ENCODE measurements around the gene ZHX3. TPM values are rescaled to one million over a fixed set of nuclear protein-coding genes. Genes with fewer than 3 reads are reported as not detected.

The ZHX3 gene
- total and polyA plus RNA-seq, 10 of the 15 experiments (the other 5 are each of a cell fraction or from before 2014, with no cell fraction given) = 1.3 to 14.0 (median 5.0) TPM

DNA sequence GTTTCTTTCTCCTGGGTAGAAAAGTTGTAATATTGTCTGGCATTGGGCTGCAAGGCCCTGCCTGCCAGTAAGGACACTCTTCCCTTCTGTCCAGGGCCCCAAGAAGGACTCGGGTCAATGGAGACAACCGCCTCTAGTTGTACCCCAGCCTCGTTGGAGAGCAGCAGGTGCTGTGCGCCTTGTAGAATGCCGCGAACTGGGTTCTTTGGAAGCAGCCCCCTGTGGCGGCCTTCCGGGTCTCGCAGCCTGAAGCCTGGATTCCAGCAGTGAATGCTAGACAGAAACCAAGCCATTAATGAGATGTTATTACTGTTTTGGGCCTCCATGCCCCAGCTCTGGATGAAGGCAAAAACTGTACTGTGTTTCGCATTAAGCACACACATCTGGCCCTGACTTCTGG lies 143.2 kb downstream of the ZHX3 start:
- POLR2A ChIA-PET = no interaction called here
- Histone ChIP-seq H3K4me2 (ENCODE audit: control insufficient read depth, insufficient read depth) (no peak overlapping the region), H4K20me1 (ENCODE audit: control insufficient read depth, insufficient read depth) (no peaks in the 10 kb centered on the region), H3K36me3 (ENCODE audit: control insufficient read depth in 2 of 2, insufficient read depth in 2 of 2, low read length in 1 of 2) (peaks cover 35% of the 10 kb centered on the region in 2 experiments; a peak in 3 of 4 replicates), H2AFZ (ENCODE audit: control insufficient read depth, low read depth, low read length) (no peak overlapping the region), H3K4me3 (no peak overlapping the region), H3K79me2 (ENCODE audit: control insufficient read depth, insufficient read depth, low read length) (no peaks in the 10 kb centered on the region), H3K4me1 (ENCODE audit: control insufficient read depth, insufficient read depth, low read length) (no peaks in the 10 kb centered on the region), H3K9ac (ENCODE audit: control insufficient read depth, insufficient read depth, low read length) (no peak overlapping the region), H3K9me3 (replicated peaks; ENCODE audit: control insufficient read depth, insufficient read depth, low read length) (no peaks in the 10 kb centered on the region), H3K27ac (ENCODE audit: control insufficient read depth, insufficient read depth) (no peak overlapping the region), H3K27me3 (replicated peaks in 1 of 2; ENCODE audit: control insufficient read depth in 2 of 2, insufficient read depth in 2 of 2, low read length in 1 of 2) (no peaks in the 10 kb centered on the region)
- DNase-seq (ENCODE audit: low read depth, low spot score) (no peak), FAIRE-seq (no peak), ATAC-seq (no peak)
- CTCF ChIA-PET = interaction anchor here (0.6 to 4.4 kb wide), 5 partner anchors 40 to 1328 kb away, joined by 3 to 17 read pairs (median 4); no protein-coding TSS in a partner anchor
- 85% methylated on average over 10 of the region's 10 CpGs for WGBS (ENCODE audit: insufficient coverage, insufficient replicate concordance, low lambda C conversion rate, missing lambda C conversion rate)
- BruUV-seq (replicated peaks) = no TSS peak
- intact Hi-C loops (cut with micrococcal nuclease; ENCODE audit: unreplicated experiment) = no loop called here
- in situ Hi-C loops (cut with MboI) = loop anchor here (5.0 kb wide), 2 partner anchors 58 to 168 kb away; partner anchors contain the start of gene LPIN3
- RAD21 ChIA-PET (ENCODE audit: unreplicated experiment) = no interaction called here
- SMC1A ChIA-PET (ENCODE audit: uncharacterized antibody, unreplicated experiment) = no interaction called here
- no peak for TF ChIP-seq WRNIP1 (IDR thresholded peaks at IDR 0.05; ENCODE audit: borderline replicate concordance, low read depth, low read length)
- TF ChIP-seq, protein P1, sequence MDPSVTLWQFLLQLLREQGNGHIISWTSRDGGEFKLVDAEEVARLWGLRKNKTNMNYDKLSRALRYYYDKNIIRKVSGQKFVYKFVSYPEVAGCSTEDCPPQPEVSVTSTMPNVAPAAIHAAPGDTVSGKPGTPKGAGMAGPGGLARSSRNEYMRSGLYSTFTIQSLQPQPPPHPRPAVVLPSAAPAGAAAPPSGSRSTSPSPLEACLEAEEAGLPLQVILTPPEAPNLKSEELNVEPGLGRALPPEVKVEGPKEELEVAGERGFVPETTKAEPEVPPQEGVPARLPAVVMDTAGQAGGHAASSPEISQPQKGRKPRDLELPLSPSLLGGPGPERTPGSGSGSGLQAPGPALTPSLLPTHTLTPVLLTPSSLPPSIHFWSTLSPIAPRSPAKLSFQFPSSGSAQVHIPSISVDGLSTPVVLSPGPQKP (IDR thresholded peaks at IDR 0.05; ENCODE audit: low read depth, low read length) = no peak
- no peak for TF ChIP-seq HCFC1 (IDR thresholded peaks at IDR 0.05; ENCODE audit: low read length)
- no peak for TF ChIP-seq KDM1A (IDR thresholded peaks at IDR 0.05; ENCODE audit: borderline replicate concordance)
- TF ChIP-seq, protein P2, sequence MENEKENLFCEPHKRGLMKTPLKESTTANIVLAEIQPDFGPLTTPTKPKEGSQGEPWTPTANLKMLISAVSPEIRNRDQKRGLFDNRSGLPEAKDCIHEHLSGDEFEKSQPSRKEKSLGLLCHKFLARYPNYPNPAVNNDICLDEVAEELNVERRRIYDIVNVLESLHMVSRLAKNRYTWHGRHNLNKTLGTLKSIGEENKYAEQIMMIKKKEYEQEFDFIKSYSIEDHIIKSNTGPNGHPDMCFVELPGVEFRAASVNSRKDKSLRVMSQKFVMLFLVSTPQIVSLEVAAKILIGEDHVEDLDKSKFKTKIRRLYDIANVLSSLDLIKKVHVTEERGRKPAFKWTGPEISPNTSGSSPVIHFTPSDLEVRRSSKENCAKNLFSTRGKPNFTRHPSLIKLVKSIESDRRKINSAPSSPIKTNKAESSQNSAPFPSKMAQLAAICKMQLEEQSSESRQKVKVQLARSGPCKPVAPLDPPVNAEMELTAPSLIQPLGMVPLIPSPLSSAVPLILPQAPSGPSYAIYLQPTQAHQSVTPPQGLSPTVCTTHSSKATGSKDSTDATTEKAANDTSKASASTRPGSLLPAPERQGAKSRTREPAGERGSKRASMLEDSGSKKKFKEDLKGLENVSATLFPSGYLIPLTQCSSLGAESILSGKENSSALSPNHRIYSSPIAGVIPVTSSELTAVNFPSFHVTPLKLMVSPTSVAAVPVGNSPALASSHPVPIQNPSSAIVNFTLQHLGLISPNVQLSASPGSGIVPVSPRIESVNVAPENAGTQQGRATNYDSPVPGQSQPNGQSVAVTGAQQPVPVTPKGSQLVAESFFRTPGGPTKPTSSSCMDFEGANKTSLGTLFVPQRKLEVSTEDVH (IDR thresholded peaks at IDR 0.05; ENCODE audit: low read depth, partially characterized antibody) = no peak
- no peak for TF ChIP-seq IKZF2 (IDR thresholded peaks at IDR 0.05)
- no peak for TF ChIP-seq GATAD2B (conservative IDR thresholded peaks at IDR 0.05; ENCODE audit: low read depth)
- TF ChIP-seq, protein P3, sequence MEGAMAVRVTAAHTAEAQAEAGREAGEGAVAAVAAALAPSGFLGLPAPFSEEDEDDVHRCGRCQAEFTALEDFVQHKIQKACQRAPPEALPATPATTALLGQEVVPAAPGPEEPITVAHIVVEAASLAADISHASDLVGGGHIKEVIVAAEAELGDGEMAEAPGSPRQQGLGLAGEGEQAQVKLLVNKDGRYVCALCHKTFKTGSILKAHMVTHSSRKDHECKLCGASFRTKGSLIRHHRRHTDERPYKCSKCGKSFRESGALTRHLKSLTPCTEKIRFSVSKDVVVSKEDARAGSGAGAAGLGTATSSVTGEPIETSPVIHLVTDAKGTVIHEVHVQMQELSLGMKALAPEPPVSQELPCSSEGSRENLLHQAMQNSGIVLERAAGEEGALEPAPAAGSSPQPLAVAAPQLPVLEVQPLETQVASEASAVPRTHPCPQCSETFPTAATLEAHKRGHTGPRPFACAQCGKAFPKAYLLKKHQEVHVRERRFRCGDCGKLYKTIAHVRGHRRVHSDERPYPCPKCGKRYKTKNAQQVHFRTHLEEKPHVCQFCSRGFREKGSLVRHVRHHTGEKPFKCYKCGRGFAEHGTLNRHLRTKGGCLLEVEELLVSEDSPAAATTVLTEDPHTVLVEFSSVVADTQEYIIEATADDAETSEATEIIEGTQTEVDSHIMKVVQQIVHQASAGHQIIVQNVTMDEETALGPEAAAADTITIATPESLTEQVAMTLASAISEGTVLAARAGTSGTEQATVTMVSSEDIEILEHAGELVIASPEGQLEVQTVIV (IDR thresholded peaks at IDR 0.05; ENCODE audit: borderline replicate concordance, partially characterized antibody) = no peak
- TF ChIP-seq CBX5 (IDR thresholded peaks at IDR 0.05; ENCODE audit: low read depth) = no peak
- TF ChIP-seq, protein P4, sequence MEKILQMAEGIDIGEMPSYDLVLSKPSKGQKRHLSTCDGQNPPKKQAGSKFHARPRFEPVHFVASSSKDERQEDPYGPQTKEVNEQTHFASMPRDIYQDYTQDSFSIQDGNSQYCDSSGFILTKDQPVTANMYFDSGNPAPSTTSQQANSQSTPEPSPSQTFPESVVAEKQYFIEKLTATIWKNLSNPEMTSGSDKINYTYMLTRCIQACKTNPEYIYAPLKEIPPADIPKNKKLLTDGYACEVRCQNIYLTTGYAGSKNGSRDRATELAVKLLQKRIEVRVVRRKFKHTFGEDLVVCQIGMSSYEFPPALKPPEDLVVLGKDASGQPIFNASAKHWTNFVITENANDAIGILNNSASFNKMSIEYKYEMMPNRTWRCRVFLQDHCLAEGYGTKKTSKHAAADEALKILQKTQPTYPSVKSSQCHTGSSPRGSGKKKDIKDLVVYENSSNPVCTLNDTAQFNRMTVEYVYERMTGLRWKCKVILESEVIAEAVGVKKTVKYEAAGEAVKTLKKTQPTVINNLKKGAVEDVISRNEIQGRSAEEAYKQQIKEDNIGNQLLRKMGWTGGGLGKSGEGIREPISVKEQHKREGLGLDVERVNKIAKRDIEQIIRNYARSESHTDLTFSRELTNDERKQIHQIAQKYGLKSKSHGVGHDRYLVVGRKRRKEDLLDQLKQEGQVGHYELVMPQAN (conservative IDR thresholded peaks at IDR 0.05) = no peak
- TF ChIP-seq HDGF (IDR thresholded peaks at IDR 0.05) = no peak
- TF ChIP-seq, protein P5, sequence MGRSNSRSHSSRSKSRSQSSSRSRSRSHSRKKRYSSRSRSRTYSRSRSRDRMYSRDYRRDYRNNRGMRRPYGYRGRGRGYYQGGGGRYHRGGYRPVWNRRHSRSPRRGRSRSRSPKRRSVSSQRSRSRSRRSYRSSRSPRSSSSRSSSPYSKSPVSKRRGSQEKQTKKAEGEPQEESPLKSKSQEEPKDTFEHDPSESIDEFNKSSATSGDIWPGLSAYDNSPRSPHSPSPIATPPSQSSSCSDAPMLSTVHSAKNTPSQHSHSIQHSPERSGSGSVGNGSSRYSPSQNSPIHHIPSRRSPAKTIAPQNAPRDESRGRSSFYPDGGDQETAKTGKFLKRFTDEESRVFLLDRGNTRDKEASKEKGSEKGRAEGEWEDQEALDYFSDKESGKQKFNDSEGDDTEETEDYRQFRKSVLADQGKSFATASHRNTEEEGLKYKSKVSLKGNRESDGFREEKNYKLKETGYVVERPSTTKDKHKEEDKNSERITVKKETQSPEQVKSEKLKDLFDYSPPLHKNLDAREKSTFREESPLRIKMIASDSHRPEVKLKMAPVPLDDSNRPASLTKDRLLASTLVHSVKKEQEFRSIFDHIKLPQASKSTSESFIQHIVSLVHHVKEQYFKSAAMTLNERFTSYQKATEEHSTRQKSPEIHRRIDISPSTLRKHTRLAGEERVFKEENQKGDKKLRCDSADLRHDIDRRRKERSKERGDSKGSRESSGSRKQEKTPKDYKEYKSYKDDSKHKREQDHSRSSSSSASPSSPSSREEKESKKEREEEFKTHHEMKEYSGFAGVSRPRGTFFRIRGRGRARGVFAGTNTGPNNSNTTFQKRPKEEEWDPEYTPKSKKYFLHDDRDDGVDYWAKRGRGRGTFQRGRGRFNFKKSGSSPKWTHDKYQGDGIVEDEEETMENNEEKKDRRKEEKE (IDR thresholded peaks at IDR 0.05) = no peak
- no peak for TF ChIP-seq NBN (IDR thresholded peaks at IDR 0.05)
- no peak for TF ChIP-seq NFYA (IDR thresholded peaks at IDR 0.05; ENCODE audit: borderline replicate concordance, low read depth, low read length)
